ENCODE measurements around the gene HPS5.
"Not testable (repeated sequence)": the region's sequence is repeated elsewhere in the genome, so short reads cannot be mapped to it uniquely, and the experiment has no call there.

Gene HPS5

DNA sequence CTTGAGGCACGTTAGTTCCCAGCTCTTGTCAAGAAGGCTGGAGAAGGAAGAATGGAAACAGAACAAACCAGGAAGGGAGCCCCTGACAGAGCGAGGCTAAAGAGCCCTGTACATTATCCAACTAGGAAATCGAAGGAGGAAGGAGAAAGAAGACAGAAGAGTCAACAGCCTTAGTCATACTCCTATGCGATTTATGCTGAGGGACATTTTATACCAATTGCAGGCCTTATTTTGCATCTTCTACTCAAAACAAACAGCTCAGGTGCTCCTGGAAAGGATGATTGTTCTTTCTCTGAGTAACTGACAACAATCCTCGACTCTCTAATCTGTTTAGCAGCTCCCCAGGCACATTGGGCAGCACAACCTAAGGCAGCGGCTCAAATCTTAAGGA lies 74.8 kb downstream of the HPS5 start:
- not testable (repeated sequence) for DNase-seq (ENCODE audit: low read depth); H3K4me3 ChIP-seq (ENCODE audit: low read depth, low read length)

DNA sequence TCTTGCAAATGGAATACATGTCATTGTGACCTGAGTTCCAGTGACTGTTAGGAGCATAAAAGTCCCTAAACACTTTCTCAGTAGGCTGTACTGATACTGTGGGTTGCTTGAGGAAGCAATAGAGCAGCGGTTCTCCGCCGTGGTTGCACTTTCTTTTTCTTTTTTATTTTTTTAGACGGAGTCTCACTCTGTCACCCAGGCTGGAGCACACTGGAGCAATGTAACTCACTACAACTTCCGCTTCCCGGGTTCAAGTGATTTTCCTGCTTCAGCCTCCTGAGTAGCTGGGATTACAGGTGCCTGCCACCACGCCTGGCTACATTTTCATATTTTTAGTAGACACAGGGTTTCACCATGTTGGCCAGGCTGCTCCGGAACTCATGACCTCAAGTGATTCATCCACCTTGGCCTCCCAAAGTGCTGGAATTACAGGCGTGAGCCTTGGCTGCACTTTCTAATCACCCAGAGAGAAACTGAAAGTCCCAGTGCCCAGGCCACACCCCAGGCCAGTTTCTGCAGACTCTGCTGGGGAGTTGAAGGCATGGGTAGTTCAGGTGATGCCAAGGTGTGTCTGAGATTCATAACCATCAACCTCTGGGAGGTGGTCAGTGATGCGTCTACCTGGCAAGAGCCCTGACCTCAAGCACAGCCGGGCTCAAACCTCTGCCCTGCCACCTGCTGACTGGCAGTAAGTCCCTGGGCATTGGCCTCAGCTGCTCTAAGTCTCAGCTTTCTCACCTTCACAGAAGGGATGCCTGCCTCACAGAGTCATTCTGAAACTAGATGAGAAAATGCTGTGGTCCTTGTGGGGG lies 75.4 kb downstream of the HPS5 start:
- H3K4me3 ChIP-seq (ENCODE audit: low read depth, low read length); DNase-seq (ENCODE audit: low read depth): not testable (repeated sequence)

DNA sequence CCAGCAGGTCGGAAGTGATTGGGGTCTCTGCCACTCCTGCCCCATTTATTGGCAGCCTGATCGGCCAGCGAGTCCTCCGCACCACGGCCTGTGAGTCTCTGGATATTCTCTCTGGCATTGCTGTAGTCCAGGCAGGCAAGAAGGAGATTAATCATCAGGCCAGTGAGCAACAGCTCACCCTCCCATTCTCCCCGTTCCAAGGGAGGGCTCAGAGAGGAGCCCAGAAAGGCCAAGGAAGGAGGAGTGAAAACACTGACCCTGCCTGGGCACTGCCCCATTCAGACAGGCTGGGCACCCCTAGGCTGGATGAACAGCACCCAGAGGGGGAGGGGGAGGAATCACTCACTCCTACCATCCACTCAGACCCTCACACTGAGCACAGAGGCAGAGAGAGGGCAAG lies 76.5 kb downstream of the HPS5 start:
- DNase-seq (ENCODE audit: low read depth): no peak
- H3K4me3 ChIP-seq (ENCODE audit: low read depth, low read length): no peak overlapping the region

- DNase-seq (ENCODE audit: low read depth): peak; percentile 25
- no peak overlapping the region for H3K4me3 ChIP-seq (ENCODE audit: low read depth, low read length)
Observed at GRCh38 chr11:18243783-18244362, 78.1 kb downstream of the HPS5 start.

GRCh38 chr11:18239655-18240054 lies 82.3 kb downstream of the HPS5 start:
- H3K4me3 ChIP-seq (ENCODE audit: low read depth, low read length): no peak overlapping the region

DNA sequence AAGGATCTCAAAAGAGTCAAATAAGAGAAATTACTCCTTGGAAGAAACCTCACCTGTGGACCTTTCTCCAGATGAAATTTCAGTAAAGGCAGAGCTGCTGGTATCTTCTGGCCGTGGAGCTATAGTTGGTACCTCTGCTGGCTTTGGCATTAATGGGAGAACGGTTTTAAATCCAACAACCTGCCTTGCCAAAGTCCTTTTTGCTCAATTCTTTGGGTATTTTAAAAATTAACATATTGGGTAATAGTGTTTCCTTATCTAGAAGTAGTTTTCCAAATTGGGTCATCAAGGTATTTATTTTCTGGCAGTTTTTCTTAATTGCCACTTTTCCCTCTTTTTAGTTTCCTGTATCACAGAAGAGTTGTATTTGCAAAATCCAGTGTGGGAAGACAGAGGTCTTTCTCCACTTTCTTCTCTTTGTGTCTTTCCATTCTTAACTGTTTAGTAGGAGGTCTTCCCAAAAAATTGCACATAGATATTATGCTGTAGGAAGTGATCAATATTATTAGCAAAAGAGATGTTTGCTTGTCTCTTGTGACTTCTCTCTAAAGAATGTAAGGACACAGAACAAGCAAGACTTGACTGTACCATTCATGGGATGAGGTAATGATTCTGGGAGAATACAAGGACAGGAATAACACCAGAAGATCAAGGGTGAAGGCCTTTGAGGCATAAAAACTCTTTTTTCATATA lies 85.1 kb downstream of the HPS5 start, which contains the start of gene SAA4:
Gene SAA4 (minus strand): TSS at position 139 of the 693 bp plus-strand sequence. CDS start 876 bp downstream, outside the sequence.
- H3K4me3 ChIP-seq (ENCODE audit: low read depth, low read length): no peak within 1 kb of the TSS
- no peak for DNase-seq (ENCODE audit: low read depth)

More at GRCh38 chr11:18239655-18240054, 82.3 kb downstream of the HPS5 start:
- no peak for DNase-seq (ENCODE audit: low read depth)

GRCh38 chr11:18235394-18236334 lies 86.3 kb downstream of the HPS5 start:
- no peak overlapping the region for H3K4me3 ChIP-seq (ENCODE audit: low read depth, low read length)
- no peak for DNase-seq (ENCODE audit: low read depth)

GRCh38 chr11:18233912-18234311 lies 88.0 kb downstream of the HPS5 start:
- no peak for DNase-seq (ENCODE audit: low read depth)
- H3K4me3 ChIP-seq (ENCODE audit: low read depth, low read length): no peak overlapping the region

- no peak overlapping the region for H3K4me3 ChIP-seq (ENCODE audit: low read depth, low read length)
- no peak for DNase-seq (ENCODE audit: low read depth)
Observed at GRCh38 chr11:18230859-18231258, 91.1 kb downstream of the HPS5 start.

- no peak for DNase-seq (ENCODE audit: low read depth)
- H3K4me3 ChIP-seq (ENCODE audit: low read depth, low read length): no peak overlapping the region
Observed at GRCh38 chr11:18229501-18229900, 92.4 kb downstream of the HPS5 start.

All from skeletal muscle cell (primary cell).